HEK293 (cell line): ENCODE results near the gene HOXB9.

Experiments used
- HOXC10 ChIP-seq: sonication (generic); formaldehyde crosslinking; IDR thresholded peaks from 2 replicates; pipeline ENCODE4 v1.8.1; 2023; ENCODE audit warnings: mild to moderate bottlenecking, missing genetic modification reagents
- MYNN ChIP-seq: fragments of 450-650 bp; formaldehyde crosslinking; IDR thresholded peaks from 2 replicates; pipeline ENCODE4 v1.5.1; 2016; ENCODE audit warnings: missing biosample characterization, missing genetic modification characterization, borderline replicate concordance
- TF ChIP-seq, protein P1 (sequence below): fragments of 450-650 bp; formaldehyde crosslinking; IDR thresholded peaks from 2 replicates; pipeline ENCODE4 v1.5.1; 2016; ENCODE audit warnings: missing biosample characterization, missing genetic modification characterization
- TF ChIP-seq, protein P2 (sequence below): fragments of 450-650 bp; formaldehyde crosslinking; IDR thresholded peaks from 2 replicates; pipeline ENCODE4 v1.5.1; 2017; ENCODE audit warnings: missing biosample characterization, missing genetic modification characterization
- TF ChIP-seq, protein P3 (sequence below): fragments of 450-650 bp; formaldehyde crosslinking; IDR thresholded peaks from 2 replicates; pipeline ENCODE4 v1.5.1; 2017; ENCODE audit warnings: missing biosample characterization, missing genetic modification characterization

DNA sequence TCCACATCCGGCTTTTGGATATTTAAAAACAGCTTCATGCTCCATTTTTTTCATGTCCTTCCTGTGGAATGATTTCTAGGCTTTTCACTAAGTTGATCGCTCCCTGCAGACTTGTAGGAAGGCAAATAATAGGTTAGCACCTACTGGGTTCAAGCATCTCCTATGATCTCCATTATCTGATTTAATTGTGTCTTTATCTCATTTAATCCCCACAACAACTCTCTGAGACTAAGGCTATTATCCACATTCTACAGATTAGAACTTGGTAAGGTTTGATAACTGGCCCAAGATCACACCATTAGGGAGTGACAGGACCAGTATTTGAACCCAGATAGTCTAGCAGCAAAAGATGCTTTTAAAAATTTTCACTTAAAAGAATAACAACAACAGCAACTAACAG lies 46.2 kb upstream of the HOXB9 start:
- TF ChIP-seq MYNN (tag by site-specific recombination), result no peak
- TF ChIP-seq, protein P1, sequence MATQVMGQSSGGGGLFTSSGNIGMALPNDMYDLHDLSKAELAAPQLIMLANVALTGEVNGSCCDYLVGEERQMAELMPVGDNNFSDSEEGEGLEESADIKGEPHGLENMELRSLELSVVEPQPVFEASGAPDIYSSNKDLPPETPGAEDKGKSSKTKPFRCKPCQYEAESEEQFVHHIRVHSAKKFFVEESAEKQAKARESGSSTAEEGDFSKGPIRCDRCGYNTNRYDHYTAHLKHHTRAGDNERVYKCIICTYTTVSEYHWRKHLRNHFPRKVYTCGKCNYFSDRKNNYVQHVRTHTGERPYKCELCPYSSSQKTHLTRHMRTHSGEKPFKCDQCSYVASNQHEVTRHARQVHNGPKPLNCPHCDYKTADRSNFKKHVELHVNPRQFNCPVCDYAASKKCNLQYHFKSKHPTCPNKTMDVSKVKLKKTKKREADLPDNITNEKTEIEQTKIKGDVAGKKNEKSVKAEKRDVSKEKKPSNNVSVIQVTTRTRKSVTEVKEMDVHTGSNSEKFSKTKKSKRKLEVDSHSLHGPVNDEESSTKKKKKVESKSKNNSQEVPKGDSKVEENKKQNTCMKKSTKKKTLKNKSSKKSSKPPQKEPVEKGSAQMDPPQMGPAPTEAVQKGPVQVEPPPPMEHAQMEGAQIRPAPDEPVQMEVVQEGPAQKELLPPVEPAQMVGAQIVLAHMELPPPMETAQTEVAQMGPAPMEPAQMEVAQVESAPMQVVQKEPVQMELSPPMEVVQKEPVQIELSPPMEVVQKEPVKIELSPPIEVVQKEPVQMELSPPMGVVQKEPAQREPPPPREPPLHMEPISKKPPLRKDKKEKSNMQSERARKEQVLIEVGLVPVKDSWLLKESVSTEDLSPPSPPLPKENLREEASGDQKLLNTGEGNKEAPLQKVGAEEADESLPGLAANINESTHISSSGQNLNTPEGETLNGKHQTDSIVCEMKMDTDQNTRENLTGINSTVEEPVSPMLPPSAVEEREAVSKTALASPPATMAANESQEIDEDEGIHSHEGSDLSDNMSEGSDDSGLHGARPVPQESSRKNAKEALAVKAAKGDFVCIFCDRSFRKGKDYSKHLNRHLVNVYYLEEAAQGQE (tag by site-specific recombination), result no peak
- TF ChIP-seq, protein P2, sequence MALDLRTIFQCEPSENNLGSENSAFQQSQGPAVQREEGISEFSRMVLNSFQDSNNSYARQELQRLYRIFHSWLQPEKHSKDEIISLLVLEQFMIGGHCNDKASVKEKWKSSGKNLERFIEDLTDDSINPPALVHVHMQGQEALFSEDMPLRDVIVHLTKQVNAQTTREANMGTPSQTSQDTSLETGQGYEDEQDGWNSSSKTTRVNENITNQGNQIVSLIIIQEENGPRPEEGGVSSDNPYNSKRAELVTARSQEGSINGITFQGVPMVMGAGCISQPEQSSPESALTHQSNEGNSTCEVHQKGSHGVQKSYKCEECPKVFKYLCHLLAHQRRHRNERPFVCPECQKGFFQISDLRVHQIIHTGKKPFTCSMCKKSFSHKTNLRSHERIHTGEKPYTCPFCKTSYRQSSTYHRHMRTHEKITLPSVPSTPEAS (tag by site-specific recombination), result no peak
- TF ChIP-seq, protein P3, sequence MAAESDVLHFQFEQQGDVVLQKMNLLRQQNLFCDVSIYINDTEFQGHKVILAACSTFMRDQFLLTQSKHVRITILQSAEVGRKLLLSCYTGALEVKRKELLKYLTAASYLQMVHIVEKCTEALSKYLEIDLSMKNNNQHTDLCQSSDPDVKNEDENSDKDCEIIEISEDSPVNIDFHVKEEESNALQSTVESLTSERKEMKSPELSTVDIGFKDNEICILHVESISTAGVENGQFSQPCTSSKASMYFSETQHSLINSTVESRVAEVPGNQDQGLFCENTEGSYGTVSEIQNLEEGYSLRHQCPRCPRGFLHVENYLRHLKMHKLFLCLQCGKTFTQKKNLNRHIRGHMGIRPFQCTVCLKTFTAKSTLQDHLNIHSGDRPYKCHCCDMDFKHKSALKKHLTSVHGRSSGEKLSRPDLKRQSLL (tag by site-specific recombination), result no peak
- no peak for TF ChIP-seq HOXC10 (CRISPR knock-in tag)
